DOHH2 (cell line): Measurements from ENCODE around the gene PLEKHG2.

ENCODE experiments used
- H3F3A ChIP-seq: fragments of 200-600 bp; sonication (generic), shearing (Covaris generic); 2 replicates; pipeline ENCODE4 v1.6.0; 2016; ENCODE audit warnings: antibody characterized with exemption, mild to moderate bottlenecking; ENCODE audit not compliant: control insufficient read depth, insufficient read depth
- H3K27ac ChIP-seq: fragments of 200-600 bp; sonication (generic); 2 replicates; pipeline ENCODE4 v1.5.1; 2014; ENCODE audit warnings: low read depth, mild to moderate bottlenecking, low read length, moderate library complexity
- H3K27me3 ChIP-seq: fragments of 200-600 bp; sonication (generic); 2 replicates; pipeline ENCODE4 v1.6.1; 2014; ENCODE audit warnings: mild to moderate bottlenecking, low read length, mixed read lengths; ENCODE audit not compliant: control insufficient read depth
- H3K36me3 ChIP-seq: fragments of 200-600 bp; sonication (generic); 2 replicates; pipeline ENCODE4 v1.6.1; 2014; ENCODE audit warnings: mild to moderate bottlenecking, low read length, moderate library complexity, mixed read lengths; ENCODE audit not compliant: control insufficient read depth
- H3K4me1 ChIP-seq: fragments of 200-600 bp; sonication (generic); 2 replicates; pipeline ENCODE4 v1.6.1; 2014; ENCODE audit warnings: mild to moderate bottlenecking, low read length, mixed read lengths; ENCODE audit not compliant: control insufficient read depth
- H3K4me2 ChIP-seq: fragments of 200-600 bp; sonication (generic); 2 replicates; pipeline ENCODE4 v1.6.0; 2014; ENCODE audit warnings: mild to moderate bottlenecking, low read length, moderate library complexity
- H3K4me3 ChIP-seq: fragments of 200-600 bp; sonication (generic); 2 replicates; pipeline ENCODE4 v1.5.1; 2014; ENCODE audit warnings: mild to moderate bottlenecking, low read length, mixed read lengths
- H3K79me2 ChIP-seq: fragments of 200-600 bp; sonication (generic); 2 replicates; pipeline ENCODE4 v1.6.1; 2014; ENCODE audit warnings: mild to moderate bottlenecking, low read length, mixed read lengths; ENCODE audit not compliant: control insufficient read depth
- H3K9me2 ChIP-seq: fragments of 200-600 bp; sonication (generic); replicated peaks from 2 replicates; pipeline ENCODE4 v1.6.1; 2014; ENCODE audit warnings: mild to moderate bottlenecking, low read length, mixed read lengths; ENCODE audit not compliant: control insufficient read depth
- H3K9me3 ChIP-seq: fragments of 200-600 bp; sonication (generic); 2 replicates; pipeline ENCODE4 v1.6.1; 2014; ENCODE audit warnings: antibody characterized with exemption, low read length, mixed read lengths; ENCODE audit not compliant: control insufficient read depth, insufficient read depth
- H4K20me1 ChIP-seq: fragments of 200-600 bp; sonication (generic); 2 replicates; pipeline ENCODE4 v1.6.0; 2014; ENCODE audit warnings: low read depth, mild to moderate bottlenecking, antibody characterized with exemption, low read length, moderate library complexity; ENCODE audit not compliant: control insufficient read depth, insufficient read depth
- EZH2phosphoT487 ChIP-seq: fragments of 200-600 bp; sonication (generic); IDR thresholded peaks from 2 replicates; pipeline ENCODE4 v1.6.1; 2017; ENCODE audit warnings: borderline replicate concordance, mild to moderate bottlenecking, antibody characterized with exemption, low read length, moderate library complexity, mixed read lengths
- TF ChIP-seq, protein P1 (sequence below): fragments of 200-600 bp; sonication (generic); IDR thresholded peaks from one replicate; pipeline ENCODE4 v1.5.1; 2014; ENCODE audit warnings: antibody characterized with exemption, mild to moderate bottlenecking, low read depth, low read length; ENCODE audit not compliant: poor library complexity, severe bottlenecking

The PLEKHG2 gene

DNA sequence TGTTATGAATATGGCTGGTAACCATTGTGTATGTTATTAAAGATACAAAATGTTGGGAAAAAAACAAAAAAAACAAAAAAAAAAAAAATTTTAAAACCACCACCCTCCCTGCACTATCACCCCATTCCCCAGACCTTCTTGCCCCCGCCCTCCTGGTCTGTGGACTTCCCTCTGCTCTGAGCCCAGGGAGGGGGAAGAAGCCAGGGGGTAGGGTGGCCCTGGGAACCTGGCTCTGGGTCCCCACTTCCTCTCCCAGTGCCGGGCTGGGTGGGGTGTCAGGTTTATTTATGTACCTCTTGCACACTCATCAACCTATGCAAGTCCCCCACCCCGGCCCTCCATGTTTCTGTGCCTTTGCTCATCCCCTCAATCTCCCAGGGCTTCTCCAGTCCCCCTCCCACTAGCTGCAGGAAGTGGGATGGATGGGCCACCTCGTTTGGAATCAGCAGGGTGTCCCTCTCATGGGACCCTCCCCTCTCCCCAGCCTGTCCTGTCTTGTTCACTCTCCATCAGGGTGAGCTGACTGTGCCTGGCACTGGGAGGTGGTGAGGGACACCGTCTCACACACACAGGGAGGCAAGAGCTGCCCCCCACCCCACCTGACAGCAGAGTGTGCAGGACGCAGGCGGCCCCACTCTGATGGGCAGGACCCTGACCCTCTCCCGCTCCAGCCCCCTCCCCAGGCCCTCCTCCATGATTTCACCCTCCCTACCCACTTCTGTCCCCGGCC, 27.5 kb upstream of the PLEKHG2 start:
- H3K4me1 ChIP-seq = peaks cover 6% of the 10 kb centered on the region
- no peaks in the 10 kb centered on the region for H3K27me3 ChIP-seq
- peaks cover 63% of the 10 kb centered on the region for H3K36me3 ChIP-seq
- no peaks in the 10 kb centered on the region for H3F3A ChIP-seq
- H4K20me1 ChIP-seq = peaks cover 2% of the 10 kb centered on the region; the same call in 1 of the 2 replicates
- H3K4me3 ChIP-seq = no peak overlapping the region
- H3K9me3 ChIP-seq = no peaks in the 10 kb centered on the region
- H3K27ac ChIP-seq = no peak overlapping the region
- TF ChIP-seq EZH2phosphoT487 = no peak
- TF ChIP-seq, protein P1, sequence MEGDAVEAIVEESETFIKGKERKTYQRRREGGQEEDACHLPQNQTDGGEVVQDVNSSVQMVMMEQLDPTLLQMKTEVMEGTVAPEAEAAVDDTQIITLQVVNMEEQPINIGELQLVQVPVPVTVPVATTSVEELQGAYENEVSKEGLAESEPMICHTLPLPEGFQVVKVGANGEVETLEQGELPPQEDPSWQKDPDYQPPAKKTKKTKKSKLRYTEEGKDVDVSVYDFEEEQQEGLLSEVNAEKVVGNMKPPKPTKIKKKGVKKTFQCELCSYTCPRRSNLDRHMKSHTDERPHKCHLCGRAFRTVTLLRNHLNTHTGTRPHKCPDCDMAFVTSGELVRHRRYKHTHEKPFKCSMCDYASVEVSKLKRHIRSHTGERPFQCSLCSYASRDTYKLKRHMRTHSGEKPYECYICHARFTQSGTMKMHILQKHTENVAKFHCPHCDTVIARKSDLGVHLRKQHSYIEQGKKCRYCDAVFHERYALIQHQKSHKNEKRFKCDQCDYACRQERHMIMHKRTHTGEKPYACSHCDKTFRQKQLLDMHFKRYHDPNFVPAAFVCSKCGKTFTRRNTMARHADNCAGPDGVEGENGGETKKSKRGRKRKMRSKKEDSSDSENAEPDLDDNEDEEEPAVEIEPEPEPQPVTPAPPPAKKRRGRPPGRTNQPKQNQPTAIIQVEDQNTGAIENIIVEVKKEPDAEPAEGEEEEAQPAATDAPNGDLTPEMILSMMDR = no peak
- no peaks in the 10 kb centered on the region for H3K9me2 ChIP-seq
- H3K79me2 ChIP-seq = peaks cover 7% of the 10 kb centered on the region
- H3K4me2 ChIP-seq = no peak overlapping the region

DNA sequence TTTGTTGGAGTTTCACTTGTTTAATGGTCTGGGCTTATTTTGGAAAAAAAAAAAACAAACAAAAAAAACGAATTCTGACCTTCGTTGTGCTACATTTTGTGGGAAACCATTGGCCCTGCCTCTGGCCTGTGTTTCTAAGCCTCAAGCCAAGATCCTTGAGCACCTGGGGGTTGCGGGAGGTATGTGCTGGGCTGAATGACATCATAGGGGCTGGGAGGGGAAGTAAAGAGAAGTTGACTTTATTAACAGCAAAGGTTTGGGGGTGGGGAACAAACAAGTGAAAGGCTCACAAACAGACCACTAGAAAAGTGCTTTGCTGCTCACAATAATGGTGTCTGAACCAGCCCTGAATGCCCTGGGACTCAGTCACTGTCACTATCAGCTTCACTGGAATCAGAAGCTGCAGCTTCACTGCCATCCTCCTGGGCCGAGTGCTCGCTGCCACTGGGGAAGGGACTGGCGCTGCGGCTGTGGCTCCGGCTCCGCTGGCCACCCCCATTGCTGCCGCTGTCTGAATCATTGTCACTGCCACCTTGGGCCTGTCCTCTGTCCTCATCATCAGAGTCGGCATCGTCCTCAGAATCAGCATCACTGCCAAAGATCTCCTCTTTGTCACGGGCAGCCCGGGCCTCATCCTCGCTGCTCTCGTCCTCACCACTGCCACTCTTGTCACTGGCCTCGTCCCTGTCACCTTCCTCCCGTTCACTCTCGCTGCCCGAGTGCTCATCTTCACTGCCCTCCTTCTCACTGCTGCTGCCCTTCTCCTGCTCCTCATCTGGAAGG, 26.6 kb upstream of the PLEKHG2 start:
- H3K4me3 ChIP-seq = no peak overlapping the region
- no peaks in the 10 kb centered on the region for H3F3A ChIP-seq
- peaks cover 4% of the 10 kb centered on the region; the same call in 1 of the 2 replicates for H4K20me1 ChIP-seq
- H3K79me2 ChIP-seq = peaks cover 15% of the 10 kb centered on the region
- H3K9me2 ChIP-seq = no peaks in the 10 kb centered on the region
- TF ChIP-seq EZH2phosphoT487 = no peak
- TF ChIP-seq, protein P1 = no peak
- H3K27me3 ChIP-seq = no peaks in the 10 kb centered on the region
- peaks cover 9% of the 10 kb centered on the region for H3K4me1 ChIP-seq
- H3K4me2 ChIP-seq = no peak overlapping the region
- no peaks in the 10 kb centered on the region for H3K9me3 ChIP-seq
- peaks cover 58% of the 10 kb centered on the region for H3K36me3 ChIP-seq
- no peak overlapping the region for H3K27ac ChIP-seq

DNA sequence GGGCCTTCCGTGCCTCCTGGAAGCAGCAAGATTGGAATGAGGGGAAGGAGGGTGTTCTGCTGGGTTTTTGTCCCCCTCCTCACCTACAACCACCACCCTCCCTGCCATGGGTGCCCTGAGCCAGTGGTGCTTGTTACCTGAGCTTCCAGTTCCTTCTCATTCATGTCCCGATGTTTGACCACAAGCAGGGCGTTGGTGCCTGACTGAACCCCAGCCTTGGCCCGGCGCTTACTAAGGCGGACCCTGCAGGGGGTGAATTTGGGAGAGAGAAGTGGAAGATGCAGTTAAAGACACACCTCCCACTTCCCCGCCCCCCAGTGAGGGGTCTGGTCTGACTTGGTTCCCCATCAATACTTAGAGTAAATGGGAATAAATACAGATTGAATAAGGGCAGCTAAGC, 25.9 kb upstream of the PLEKHG2 start:
- no peak overlapping the region for H3K4me2 ChIP-seq
- H3K4me1 ChIP-seq = peaks cover 9% of the 10 kb centered on the region
- H3K36me3 ChIP-seq = peaks cover 53% of the 10 kb centered on the region
- no peaks in the 10 kb centered on the region for H3F3A ChIP-seq
- H3K9me3 ChIP-seq = no peaks in the 10 kb centered on the region
- no peak overlapping the region for H3K27ac ChIP-seq
- H4K20me1 ChIP-seq = peaks cover 4% of the 10 kb centered on the region; the same call in 1 of the 2 replicates
- no peaks in the 10 kb centered on the region for H3K27me3 ChIP-seq
- no peak overlapping the region for H3K4me3 ChIP-seq
- H3K9me2 ChIP-seq = no peaks in the 10 kb centered on the region
- TF ChIP-seq, protein P1 = no peak
- TF ChIP-seq EZH2phosphoT487 = no peak
- peaks cover 18% of the 10 kb centered on the region for H3K79me2 ChIP-seq
